ENCODE results near the gene DUT.

The DUT gene

DNA sequence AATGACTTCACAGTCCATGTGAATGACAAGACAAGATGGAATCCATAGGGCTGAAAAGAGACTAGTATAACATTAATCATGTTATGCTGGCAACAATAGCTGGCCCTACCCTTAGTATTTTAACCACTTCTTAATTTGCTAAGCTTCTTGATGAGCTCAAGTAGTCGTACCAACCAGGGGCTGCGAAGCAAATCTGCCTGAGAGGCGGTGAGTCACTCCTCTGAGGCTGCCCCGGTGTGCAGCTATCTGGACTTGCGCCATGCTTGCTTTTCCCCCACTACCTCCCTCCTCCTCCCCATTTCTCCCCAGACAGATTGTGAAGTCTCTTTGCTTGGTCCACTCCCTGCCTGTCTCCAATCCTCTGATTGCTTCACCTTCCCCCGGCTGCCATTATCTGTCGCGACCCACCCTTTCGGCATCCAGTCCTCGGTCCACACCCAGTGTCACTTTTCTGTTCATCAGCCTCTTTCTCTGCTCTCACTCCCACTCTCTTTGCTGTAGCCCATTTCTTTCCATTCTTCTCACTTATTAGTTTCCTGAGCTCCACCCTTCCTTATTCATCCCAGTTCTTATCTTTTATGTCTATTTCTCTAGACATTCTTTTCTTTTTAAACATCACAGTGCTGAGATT is 42.7 kb downstream of the DUT start:
- no peak for DNase-seq

DNA sequence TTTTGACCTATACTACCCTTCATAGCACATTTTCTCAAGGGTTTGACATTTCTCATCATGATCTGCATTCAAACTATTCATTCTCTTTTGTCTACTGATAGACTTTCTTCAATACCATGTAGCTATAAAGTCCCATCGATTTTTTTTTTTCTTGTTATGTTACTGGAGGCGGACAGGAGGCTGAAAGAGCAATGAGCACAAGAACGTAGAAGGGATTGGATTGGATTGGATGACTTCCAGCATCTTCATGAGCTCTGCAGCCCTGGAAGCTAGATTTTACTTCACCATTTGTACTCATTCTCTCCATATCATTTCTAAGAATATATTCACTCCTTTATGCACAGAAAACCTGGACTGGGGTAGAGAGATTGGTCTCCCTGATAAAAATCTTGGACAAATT is 43.2 kb downstream of the DUT start:
- no peak for DNase-seq

DNA sequence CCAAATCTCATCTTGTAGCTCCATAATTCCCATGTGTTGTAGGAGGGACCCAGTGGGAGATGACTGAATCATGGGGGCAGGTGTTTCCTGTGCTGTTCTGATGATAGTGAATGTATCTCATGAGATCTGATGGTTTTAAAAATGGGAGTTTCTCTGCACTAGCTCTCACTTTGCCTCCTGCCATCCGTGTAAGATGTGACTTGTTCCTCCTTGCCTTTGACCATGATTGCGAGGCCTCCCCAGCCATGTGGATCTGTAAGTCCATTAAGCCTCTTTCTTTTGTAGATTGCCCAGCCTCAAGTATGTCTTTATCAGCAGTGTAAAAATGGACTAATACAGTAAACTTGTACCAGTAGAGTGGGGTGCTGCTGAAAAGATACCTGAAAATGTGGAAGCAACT is 44.5 kb downstream of the DUT start:
- DNase-seq, result no peak

GRCh38 chr15:48380198-48380597 is 49.0 kb downstream of the DUT start:
- no peak for DNase-seq

- no peak for DNase-seq
Observed at GRCh38 chr15:48381861-48382260, 50.6 kb downstream of the DUT start.

GRCh38 chr15:48383031-48383430 is 51.8 kb downstream of the DUT start:
- no peak for DNase-seq

DNA sequence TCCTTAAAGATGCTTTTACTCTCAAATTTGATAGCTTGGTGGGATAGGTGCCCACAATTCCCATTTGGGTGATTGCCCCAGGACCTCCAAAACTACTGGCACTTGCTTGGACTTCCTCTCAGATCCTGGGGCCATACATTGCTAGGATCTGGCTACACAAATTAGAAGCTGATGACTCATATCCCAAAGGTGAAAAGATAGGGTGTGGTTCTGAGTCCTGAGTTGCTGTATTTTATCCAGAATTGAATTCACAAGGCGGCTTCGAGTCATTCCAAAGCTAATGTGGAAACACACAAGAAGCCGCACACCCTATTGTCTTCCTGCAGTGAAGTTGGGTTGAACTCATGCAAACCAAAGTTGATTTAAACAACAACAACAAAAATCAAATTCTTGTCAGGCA is 53.4 kb downstream of the DUT start:
- no peak for DNase-seq

- DNase-seq, result no peak
Observed at GRCh38 chr15:48385031-48385830, 54.0 kb downstream of the DUT start.

- peak in 2 of 3 experiments; percentile 11 to 37 for DNase-seq
Observed at GRCh38 chr15:48388016-48388851, 57.0 kb downstream of the DUT start.

- DNase-seq, result no peak
Observed at GRCh38 chr15:48388910-48389309, 57.7 kb downstream of the DUT start.

GRCh38 chr15:48389691-48390143 is 58.5 kb downstream of the DUT start:
- DNase-seq, result no peak

DNA sequence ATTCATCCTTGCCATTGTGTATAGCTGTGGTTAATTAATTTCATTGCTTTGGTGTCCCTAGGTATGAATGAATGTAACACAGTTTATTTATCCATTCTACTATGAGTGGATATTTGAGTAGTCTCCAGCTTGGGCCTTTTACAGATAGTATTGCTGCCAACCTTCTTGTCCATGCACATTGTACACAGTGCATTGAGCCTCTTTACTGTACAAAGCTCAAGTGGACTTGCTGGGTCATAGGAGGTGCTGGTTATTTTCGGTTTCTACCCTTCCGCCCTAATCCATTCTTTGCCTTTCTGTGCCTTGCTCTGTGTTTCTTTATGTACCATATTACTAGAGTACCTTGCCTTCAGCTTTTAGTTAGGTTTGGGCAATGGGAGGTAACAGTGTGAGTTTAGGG is 60.7 kb downstream of the DUT start:
- DNase-seq, result no peak

- DNase-seq, result no peak
Observed at GRCh38 chr15:48392356-48392755, 61.1 kb downstream of the DUT start.

Data from NCI-H1417 (cell line).